Naive thymus-derived CD4-positive, alpha-beta T cell (primary cell): ENCODE results near the gene VCL. TPM values are rescaled to one million over a fixed set of nuclear protein-coding genes. Genes with fewer than 3 reads are reported as not detected.
"Not testable (repeated sequence)": the region's sequence is repeated elsewhere in the genome, so short reads cannot be mapped to it uniquely, and the experiment has no call there.

Experiments used
- ATAC-seq: fragments of 150-1000 bp; cut with Tn5 transposase; 2 replicates; pipeline ENCODE4 v1.10.0; 2021; ENCODE audit warnings: mild to moderate bottlenecking, moderate library complexity
- CTCF ChIA-PET: fragments of 350-600 bp; sonication (Branson Sonifier 250); formaldehyde crosslinking; loops from one replicate; lab custom pipeline; 2021; ENCODE audit warnings: antibody characterized with exemption; lab: Charles Lee
- POLR2A ChIA-PET: fragments of 350-600 bp; sonication (Branson Sonifier 250); formaldehyde crosslinking; loops from one replicate; lab custom pipeline; 2021; ENCODE audit warnings: antibody characterized with exemption, inconsistent platforms; lab: Charles Lee
- DNase-seq, 9 donors: peaks; one replicate each; pipeline versions ENCODE4 v3.0.0 to v3.0.0-alpha.2; 2020 to 2022; ENCODE audit warnings: mixed read lengths in 1 of 9
- H3K27ac ChIP-seq: one replicate; pipeline ENCODE4 v1.7.0; 2013; ENCODE audit warnings: mild to moderate bottlenecking, low read depth, low read length, moderate library complexity
- H3K27me3 ChIP-seq, 2 donors: one replicate each; pipeline ENCODE4 v1.7.0; 2013; ENCODE audit warnings: low read length in 2 of 2, mild to moderate bottlenecking in 2 of 2, moderate library complexity in 2 of 2; ENCODE audit not compliant: control insufficient read depth in 2 of 2, insufficient read depth in 2 of 2
- H3K36me3 ChIP-seq, 3 experiments: 1 replicate in 2 of 3; 2 replicates in 1 of 3; pipeline ENCODE4 v1.7.0; 2013; ENCODE audit warnings: low read length in 3 of 3, mild to moderate bottlenecking in 3 of 3, moderate library complexity in 1 of 3; ENCODE audit not compliant: insufficient read depth in 3 of 3, control insufficient read depth in 2 of 3
- H3K4me1 ChIP-seq, 2 donors: one replicate each; pipeline ENCODE4 v1.7.0; 2013; ENCODE audit warnings: low read length in 2 of 2, mild to moderate bottlenecking in 2 of 2, moderate library complexity in 1 of 2; ENCODE audit not compliant: control insufficient read depth in 2 of 2, insufficient read depth in 2 of 2
- H3K4me3 ChIP-seq: 2 replicates; pipeline ENCODE4 v1.7.0; 2013; ENCODE audit warnings: mild to moderate bottlenecking, low read length
- H3K9me3 ChIP-seq, 3 experiments: 1 replicate in 2 of 3; 2 replicates in 1 of 3; pipeline ENCODE4 v1.7.0; 2013; ENCODE audit warnings: low read length in 3 of 3; ENCODE audit not compliant: control insufficient read depth in 2 of 3
- H3K27ac Mint-ChIP-seq, 9 donors: one replicate each; pipeline ENCODE4 v1.8.0; 2020 to 2022; ENCODE audit warnings: mixed read lengths in 9 of 9, mild to moderate bottlenecking in 8 of 9, moderate library complexity in 5 of 9, inconsistent platforms in 2 of 9
- H3K27me3 Mint-ChIP-seq, 5 donors: one replicate each; pipeline ENCODE4 v1.8.0; 2021 to 2022; ENCODE audit warnings: mixed read lengths in 5 of 5, mild to moderate bottlenecking in 1 of 5
- H3K36me3 Mint-ChIP-seq, 5 donors: one replicate each; pipeline ENCODE4 v1.8.0; 2020 to 2022; ENCODE audit warnings: mixed read lengths in 5 of 5, mild to moderate bottlenecking in 3 of 5, inconsistent platforms in 1 of 5
- H3K4me1 Mint-ChIP-seq, 7 donors: one replicate each; pipeline ENCODE4 v1.8.0; 2020 to 2022; ENCODE audit warnings: mixed read lengths in 7 of 7, mild to moderate bottlenecking in 3 of 7, inconsistent platforms in 1 of 7
- H3K4me3 Mint-ChIP-seq, 10 donors: one replicate each; pipeline ENCODE4 v1.8.0; 2020 to 2022; ENCODE audit warnings: mild to moderate bottlenecking in 10 of 10, mixed read lengths in 10 of 10, moderate library complexity in 6 of 10, inconsistent platforms in 2 of 10
- H3K9me3 Mint-ChIP-seq, 11 donors: one replicate each; pipeline ENCODE4 v1.8.0; 2020 to 2022; ENCODE audit warnings: mixed read lengths in 11 of 11, mild to moderate bottlenecking in 4 of 11, inconsistent platforms in 1 of 11, moderate library complexity in 1 of 11
- intact Hi-C, 2 donors: fragments of 100-400 bp; cut with micrococcal nuclease; formaldehyde crosslinking; loops; one replicate each; pipeline ENCODE4 v1.15.1; 2023
- polyA plus RNA-seq, 2 donors: library from polyadenylated mRNA; unstranded; fragments of 300-500 nt; fragmentation: Illumina TruSeq; gene quantifications; one replicate each; pipeline ENCODE4 v1.2.3, GENCODE V29; 2021
- total RNA-seq, 6 experiments: library from RNA in 5 of 6; stranded (reverse) in 5 of 6; gene quantifications; 1 replicate in 5 of 6; 2 replicates in 1 of 6; pipeline ENCODE4 v1.2.3 and lab custom pipeline; 2021 to 2026

Gene VCL
- total and polyA plus RNA-seq, 7 experiments from 2014 or later: 9.0 to 67.7 (median 16.5) TPM

DNA sequence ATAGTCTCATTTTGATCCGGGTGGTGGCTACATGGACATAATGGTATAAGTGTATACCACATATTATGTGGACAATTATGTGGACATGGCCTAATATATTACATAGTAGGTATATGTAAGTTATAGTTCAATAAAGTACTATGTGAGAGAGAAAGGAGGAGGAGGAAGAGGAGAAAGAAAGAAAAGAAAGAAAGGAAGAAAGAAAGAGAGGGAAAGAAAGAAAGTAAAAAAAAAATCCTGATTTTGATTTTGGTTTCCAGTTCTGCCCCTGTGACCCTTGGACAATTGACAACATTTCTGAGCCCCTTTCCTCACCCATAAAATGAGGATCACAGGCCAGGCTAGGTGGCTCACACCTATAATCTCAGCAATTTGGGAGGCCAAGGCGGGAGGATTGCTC, 42.2 kb upstream of the VCL start:
- peak overlapping the region in 6 of 10 donors; percentile 34 to 49 (median 46) for H3K4me3 Mint-ChIP-seq
- peaks cover 29 to 41% of the 10 kb centered on the region in 2 donors for H3K4me1 ChIP-seq
- no peaks in the 10 kb centered on the region for H3K36me3 ChIP-seq
- no peaks in the 10 kb centered on the region for H3K36me3 Mint-ChIP-seq
- H3K27me3 Mint-ChIP-seq: peaks cover 0 to 2% (median 0%) of the 10 kb centered on the region in 5 donors
- no peaks in the 10 kb centered on the region for H3K9me3 ChIP-seq
- H3K9me3 Mint-ChIP-seq: no peaks in the 10 kb centered on the region
- ChIA-PET CTCF (interaction anchor here (1.6 to 3.4 kb wide), 3 partner anchors 15 to 79 kb away, joined by 6 to 24 read pairs (median 11); no protein-coding TSS in a partner anchor), POLR2A (interaction anchor here (1.9 kb wide), 1 partner anchor 36 kb away, joined by 8 read pairs; no protein-coding TSS in a partner anchor)
- no peaks in the 10 kb centered on the region for H3K27me3 ChIP-seq
- H3K4me3 ChIP-seq: no peak overlapping the region
- H3K27ac ChIP-seq: no peak overlapping the region
- no peak for ATAC-seq
- H3K27ac Mint-ChIP-seq: peak overlapping the region in 5 of 9 donors; percentile 1 to 68 (median 33)
- H3K4me1 Mint-ChIP-seq: peaks cover 26 to 57% (median 52%) of the 10 kb centered on the region in 7 donors
- intact Hi-C loops: loop anchor here (1.0 to 10.0 kb wide), 7 partner anchors 19 to 129 kb away; partner anchors contain the start of genes PLAU (in 1 of the 2) and VCL (in 1 of the 2)
- DNase-seq: no peak

DNA sequence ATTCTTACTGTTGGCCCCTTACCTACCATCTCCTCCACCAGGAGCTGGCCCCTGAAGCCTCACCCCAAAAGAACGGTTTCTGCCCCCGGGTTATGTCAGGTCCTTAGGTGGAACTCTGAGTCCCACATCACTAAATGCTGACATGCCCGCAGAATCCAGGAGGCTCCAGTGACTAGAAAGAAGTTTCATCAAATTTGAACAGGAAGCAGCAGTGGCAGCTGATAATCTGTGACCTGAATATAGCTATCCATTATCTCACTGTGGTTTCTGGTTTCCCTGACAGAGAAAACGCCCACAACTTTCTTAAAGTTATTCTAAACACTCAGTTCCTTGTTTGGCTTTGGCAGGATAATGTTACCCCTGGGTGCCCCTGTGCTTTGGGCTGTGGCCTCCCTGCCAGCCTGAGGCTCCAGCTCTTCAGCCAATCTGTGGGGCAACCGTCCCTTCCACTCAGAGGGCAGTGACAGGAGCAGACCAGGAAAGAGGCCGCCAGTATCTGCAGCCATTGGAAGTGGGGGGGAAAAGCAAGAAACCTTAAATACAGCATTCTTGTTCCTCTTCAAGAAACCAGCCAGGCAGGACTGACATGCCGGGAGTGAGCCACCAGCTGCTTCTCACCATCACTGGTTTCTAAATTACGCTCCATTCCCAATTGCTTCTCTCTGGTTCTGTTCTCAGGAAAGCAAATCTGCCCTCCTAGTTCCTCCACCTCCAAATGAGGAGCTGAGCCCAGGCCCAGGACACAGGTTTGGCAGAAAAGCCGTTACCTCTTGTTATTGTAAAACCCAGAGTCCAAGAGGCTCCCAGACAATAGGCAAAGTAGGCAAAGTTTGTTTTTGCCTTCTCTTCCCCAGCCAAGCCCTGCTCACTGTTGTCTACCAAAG, 41.2 kb upstream of the VCL start:
- intact Hi-C loops: loop anchor here (1.0 to 10.0 kb wide), 12 partner anchors 18 to 128 kb away; partner anchors contain the start of genes PLAU (in 1 of the 2) and VCL (in 1 of the 2)
- Mint-ChIP-seq H3K27ac (peak overlapping the region; percentile 58 to 94 (median 87)), H3K9me3 (no peaks in the 10 kb centered on the region), H3K27me3 (peaks cover 0 to 4% (median 0%) of the 10 kb centered on the region in 5 donors), H3K4me3 (peak overlapping the region; percentile 63 to 86 (median 76)), H3K36me3 (no peaks in the 10 kb centered on the region), H3K4me1 (peaks cover 26 to 57% (median 52%) of the 10 kb centered on the region in 7 donors)
- CTCF ChIA-PET: interaction anchor here (0.6 to 3.4 kb wide), 12 partner anchors 9 to 102 kb away, joined by 3 to 24 read pairs (median 3); no protein-coding TSS in a partner anchor
- no peaks in the 10 kb centered on the region for H3K9me3 ChIP-seq
- H3K36me3 ChIP-seq: no peaks in the 10 kb centered on the region
- H3K4me1 ChIP-seq: peaks cover 31 to 41% of the 10 kb centered on the region in 2 donors
- ATAC-seq: peak; percentile 81
- H3K27me3 ChIP-seq: no peaks in the 10 kb centered on the region
- H3K27ac ChIP-seq: peak overlapping the region; percentile 56
- POLR2A ChIA-PET: interaction anchor here (1.0 to 1.9 kb wide), 7 partner anchors 10 to 42 kb away, joined by 3 to 8 read pairs (median 5); no protein-coding TSS in a partner anchor
- peak in 8 of 9 donors; percentile 34 to 61 (median 46) for DNase-seq
- H3K4me3 ChIP-seq: peak overlapping the region; percentile 28

DNA sequence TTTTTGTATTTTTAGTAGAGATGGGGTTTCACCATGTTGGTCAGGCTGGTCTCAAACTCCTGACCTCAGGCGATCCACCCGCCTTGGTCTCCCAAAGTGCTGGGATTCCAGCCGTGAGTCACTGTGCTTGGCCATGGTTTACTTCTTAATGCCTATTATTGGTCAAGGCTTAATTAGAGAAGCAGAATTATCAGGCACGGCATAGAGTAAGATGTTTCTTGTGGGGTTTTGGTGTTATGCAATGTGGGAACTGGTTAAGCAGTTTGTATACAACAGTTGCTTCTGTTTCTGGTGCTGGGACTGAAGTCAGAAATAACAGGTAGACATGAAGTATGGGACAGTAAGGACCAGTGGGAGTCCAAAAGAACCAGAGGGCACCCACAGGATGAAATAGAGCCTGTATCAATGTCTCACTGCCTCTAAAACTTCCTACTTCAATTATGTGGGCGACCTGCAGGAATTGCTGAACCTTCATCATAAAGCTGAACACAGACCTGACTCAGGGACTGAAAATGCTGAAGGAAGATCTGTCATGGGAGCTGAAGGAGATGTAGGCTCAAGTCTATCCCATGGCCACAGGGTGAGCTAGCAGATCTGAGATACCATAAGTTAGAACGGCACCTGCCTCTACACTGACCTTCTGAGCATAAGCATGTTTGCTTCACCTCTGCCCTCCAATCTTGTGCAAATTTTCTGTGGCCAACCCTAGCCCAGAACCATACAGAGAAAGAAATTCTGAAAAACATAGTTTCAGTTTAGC, 38.3 kb upstream of the VCL start:
- Mint-ChIP-seq H3K27me3 (peaks cover 0 to 7% (median 0%) of the 10 kb centered on the region in 5 donors), H3K27ac (peak overlapping the region; percentile 5 to 87 (median 49)), H3K4me3 (peak overlapping the region in 3 of 10 donors; percentile 4 to 26 (median 19)), H3K9me3 (no peaks in the 10 kb centered on the region), H3K36me3 (no peaks in the 10 kb centered on the region), H3K4me1 (peaks cover 26 to 50% (median 45%) of the 10 kb centered on the region in 7 donors)
- H3K27me3 ChIP-seq: no peaks in the 10 kb centered on the region
- DNase-seq (no peak), ATAC-seq (peak; percentile 36)
- H3K9me3 ChIP-seq: no peaks in the 10 kb centered on the region
- H3K4me1 ChIP-seq: peaks cover 31 to 41% of the 10 kb centered on the region in 2 donors
- ChIA-PET CTCF (interaction anchor here (0.5 to 2.0 kb wide), 5 partner anchors 8 to 79 kb away, joined by 3 to 6 read pairs (median 5); no protein-coding TSS in a partner anchor), POLR2A (interaction anchor here (0.7 to 1.3 kb wide), 3 partner anchors 8 to 94 kb away, joined by 3 to 7 read pairs (median 3); no protein-coding TSS in a partner anchor)
- intact Hi-C loops: loop anchor here in 1 of 2 donors (5.0 to 10.0 kb wide), 2 partner anchors 98 to 125 kb away; no protein-coding TSS in a partner anchor
- H3K36me3 ChIP-seq: no peaks in the 10 kb centered on the region
- H3K27ac ChIP-seq: no peak overlapping the region
- no peak overlapping the region for H3K4me3 ChIP-seq

DNA sequence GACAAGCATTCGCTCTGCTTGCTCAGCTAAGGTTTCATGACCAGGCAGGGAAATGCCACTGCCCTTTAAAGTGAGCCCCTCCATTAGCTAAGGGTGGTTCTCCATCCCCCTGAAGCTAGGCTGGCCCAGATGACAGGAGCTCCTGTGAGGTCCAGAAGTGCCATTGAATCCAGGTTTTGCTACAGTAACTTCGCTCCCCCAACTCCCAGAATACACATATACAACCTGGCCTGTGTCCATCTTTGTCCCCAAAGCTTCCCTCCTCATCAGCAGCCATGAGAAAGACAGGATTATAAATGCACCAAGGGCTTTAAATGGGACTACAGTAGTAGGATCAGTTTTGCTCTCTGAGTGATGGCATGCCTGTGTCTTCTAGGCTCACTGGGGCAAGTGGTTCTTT, 35.5 kb upstream of the VCL start:
- no peak for ATAC-seq
- no peaks in the 10 kb centered on the region for H3K27me3 ChIP-seq
- Mint-ChIP-seq H3K36me3 (no peaks in the 10 kb centered on the region), H3K27ac (peak overlapping the region in 1 of 9 donors; percentile 22), H3K4me1 (peaks cover 10 to 27% (median 22%) of the 10 kb centered on the region in 7 donors), H3K9me3 (no peaks in the 10 kb centered on the region), H3K4me3 (no peak overlapping the region), H3K27me3 (peaks cover 0 to 16% (median 0%) of the 10 kb centered on the region in 5 donors)
- DNase-seq: no peak
- peaks cover 19 to 21% of the 10 kb centered on the region in 2 donors for H3K4me1 ChIP-seq
- POLR2A ChIA-PET: interaction anchor here (0.6 to 1.6 kb wide), 3 partner anchors 12 to 1247 kb away, joined by 3 to 4 read pairs (median 3); no protein-coding TSS in a partner anchor
- no peaks in the 10 kb centered on the region for H3K9me3 ChIP-seq
- H3K27ac ChIP-seq: no peak overlapping the region
- CTCF ChIA-PET: no interaction called here
- intact Hi-C loops: no loop called here
- no peaks in the 10 kb centered on the region for H3K36me3 ChIP-seq
- no peak overlapping the region for H3K4me3 ChIP-seq

DNA sequence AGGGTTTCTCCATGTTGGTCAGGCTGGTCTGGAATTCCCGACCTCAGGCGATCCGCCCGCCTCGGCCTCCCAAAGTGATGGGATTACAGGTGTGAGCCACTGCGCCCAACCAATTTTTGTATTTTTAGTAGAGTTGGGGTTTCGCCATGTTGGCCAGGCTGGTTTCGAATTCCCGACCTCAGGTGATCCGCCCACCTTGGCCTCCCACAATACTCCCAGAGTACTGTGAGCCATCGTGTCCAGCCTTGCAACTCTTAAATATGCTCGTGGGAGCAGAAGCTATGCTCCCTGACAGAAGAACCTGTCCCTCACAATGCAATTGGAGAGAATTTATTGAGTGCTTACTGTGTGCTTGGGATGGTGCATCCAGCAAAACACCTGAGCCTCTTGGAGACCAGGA, 34.4 kb upstream of the VCL start:
- H3K4me1 ChIP-seq: peaks cover 12 to 25% of the 10 kb centered on the region in 2 donors
- H3K4me3 ChIP-seq, H3K27ac ChIP-seq, CTCF ChIA-PET, POLR2A ChIA-PET, intact Hi-C loops, DNase-seq, H3K36me3 ChIP-seq, H3K4me3 Mint-ChIP-seq, H3K27me3 ChIP-seq, H3K9me3 ChIP-seq, ATAC-seq, H3K9me3 Mint-ChIP-seq, H3K36me3 Mint-ChIP-seq: not testable (repeated sequence)
- peak overlapping the region in 1 of 9 donors; percentile 46 for H3K27ac Mint-ChIP-seq
- H3K4me1 Mint-ChIP-seq: peaks cover 14 to 28% (median 17%) of the 10 kb centered on the region in 7 donors
- peaks cover 0 to 16% (median 0%) of the 10 kb centered on the region in 5 donors for H3K27me3 Mint-ChIP-seq
